Fibroblast of skin of right biceps (primary cell): ENCODE results near the gene MZB1.

Experiments used
- DNase-seq: peaks from one replicate; pipeline ENCODE4 v3.0.0-alpha.2; 2013

The MZB1 gene

GRCh38 chr5:139389701-139390638, at the start of gene MZB1:
Gene MZB1 (minus strand): TSS chr5:139389913. CDS start chr5:139389856, 57 bp downstream.
- DNase-seq, result no peak

- peak; percentile 89 for DNase-seq
Observed at GRCh38 chr5:139439013-139439903, 49.5 kb upstream of the MZB1 start, which contains the start of gene DNAJC18. Gene DNAJC18 (minus strand): TSS chr5:139439525. CDS start chr5:139439445, 80 bp downstream.

- DNase-seq, result no peak
Observed at GRCh38 chr5:139438707-139439012, 48.9 kb upstream of the MZB1 start.

GRCh38 chr5:139435676-139436075, 46.0 kb upstream of the MZB1 start:
- no peak for DNase-seq

- DNase-seq, result no peak
Observed at GRCh38 chr5:139431706-139432105, 42.0 kb upstream of the MZB1 start.

GRCh38 chr5:139430015-139430414, 40.3 kb upstream of the MZB1 start:
- no peak for DNase-seq

- peak; percentile 81 for DNase-seq
Observed at GRCh38 chr5:139426203-139426885, 36.6 kb upstream of the MZB1 start.

GRCh38 chr5:139425497-139425896, 35.8 kb upstream of the MZB1 start:
- DNase-seq, result no peak

- DNase-seq, result peak; percentile 72
Observed at GRCh38 chr5:139422307-139422893, 32.7 kb upstream of the MZB1 start.

GRCh38 chr5:139419226-139420192, 29.8 kb upstream of the MZB1 start:
- DNase-seq, result no peak

- no peak for DNase-seq
Observed at GRCh38 chr5:139418793-139419192, 29.1 kb upstream of the MZB1 start.

- DNase-seq, result no peak
Observed at GRCh38 chr5:139417214-139417613, 27.5 kb upstream of the MZB1 start.

- no peak for DNase-seq
Observed at GRCh38 chr5:139416651-139417050, 26.9 kb upstream of the MZB1 start.

GRCh38 chr5:139415869-139416268, 26.2 kb upstream of the MZB1 start:
- no peak for DNase-seq

- DNase-seq, result no peak
Observed at GRCh38 chr5:139415221-139415861, 25.6 kb upstream of the MZB1 start.

- no peak for DNase-seq
Observed at GRCh38 chr5:139414581-139415130, 24.9 kb upstream of the MZB1 start.

- DNase-seq, result no peak
Observed at GRCh38 chr5:139413963-139414362, 24.2 kb upstream of the MZB1 start.

- no peak for DNase-seq
Observed at GRCh38 chr5:139413153-139413552, 23.4 kb upstream of the MZB1 start.

GRCh38 chr5:139410993-139411828, 21.5 kb upstream of the MZB1 start:
- no peak for DNase-seq
